Panc1 (cell line): ENCODE measurements around the gene CDH13. TPM values are rescaled to one million over a fixed set of nuclear protein-coding genes. Genes with fewer than 3 reads are reported as not detected.

ENCODE experiments used
- ATAC-seq: fragments of 200-7000 bp; cut with Tn5 transposase; 2 replicates; pipeline ENCODE4 v1.9.1; 2020; ENCODE audit warnings: mild to moderate bottlenecking, moderate library complexity
- BruUV-seq: library from RNA; stranded (reverse); fragments of 400-500 nt; replicated peaks from 2 replicates; lab custom pipeline; 2021; lab: Mats Ljungman, UMichigan
- CTCF ChIA-PET: fragments of 300-600 bp; sonication (Branson Sonifier 250); formaldehyde crosslinking; loops from one replicate; lab custom pipeline; 2022; ENCODE audit warnings: antibody characterized with exemption; lab: Charles Lee
- POLR2A ChIA-PET: fragments of 300-600 bp; sonication (Branson Sonifier 250); formaldehyde crosslinking; loops from one replicate; lab custom pipeline; 2022; ENCODE audit warnings: antibody characterized with exemption; lab: Charles Lee
- DNase-seq: peaks from one replicate; pipeline ENCODE4 v3.0.0-alpha.2; 2010; ENCODE audit warnings: low read depth, low spot score
- H3K27ac ChIP-seq: 2 replicates; pipeline ENCODE4 v1.5.1; 2011; ENCODE audit warnings: mild to moderate bottlenecking, low read length, inconsistent platforms
- H3K27me3 ChIP-seq: fragments of 200-500 bp; sonication (Bioruptor generic); 2 replicates; pipeline ENCODE4 v1.6.0; 2014; ENCODE audit warnings: low read length, inconsistent platforms; ENCODE audit not compliant: control insufficient read depth, insufficient read depth
- H3K36me3 ChIP-seq: fragments of 200-500 bp; sonication (Bioruptor generic); 2 replicates; pipeline ENCODE4 v1.5.1; 2014; ENCODE audit warnings: inconsistent platforms, mild to moderate bottlenecking, low read length, moderate library complexity; ENCODE audit not compliant: control insufficient read depth, insufficient read depth
- H3K4me1 ChIP-seq: 2 replicates; pipeline ENCODE4 v1.5.1; 2011; ENCODE audit warnings: inconsistent platforms, mild to moderate bottlenecking, low read length, moderate library complexity; ENCODE audit not compliant: control insufficient read depth, insufficient read depth
- H3K4me3 ChIP-seq, 2 experiments: 2 replicates each; pipeline ENCODE4 v1.5.1; 2011 to 2012; ENCODE audit warnings: low read depth in 2 of 2, low read length in 2 of 2, mild to moderate bottlenecking in 2 of 2, inconsistent platforms in 1 of 2, moderate library complexity in 1 of 2
- H3K9me3 ChIP-seq: fragments of 200-500 bp; sonication (Bioruptor generic); 2 replicates; pipeline ENCODE4 v1.5.1; 2014; ENCODE audit warnings: low read depth, mild to moderate bottlenecking, inconsistent platforms, low read length, moderate library complexity; ENCODE audit not compliant: control insufficient read depth, insufficient read depth
- CTCF ChIP-seq: fragments of 450-650 bp; IDR thresholded peaks from 2 replicates; pipeline ENCODE4 v1.5.1; 2017; ENCODE audit warnings: mild to moderate bottlenecking
- POLR2AphosphoS5 ChIP-seq: IDR thresholded peaks from 2 replicates; pipeline ENCODE4 v1.6.1; 2012; ENCODE audit warnings: mild to moderate bottlenecking, low read depth, low read length, moderate library complexity
- REST ChIP-seq, 2 experiments: IDR thresholded peaks; 2 replicates each; pipeline ENCODE4 v1.6.1; 2011 to 2012; ENCODE audit warnings: low read depth in 2 of 2, control low read depth in 1 of 2, low read length in 1 of 2, mild to moderate bottlenecking in 1 of 2, moderate library complexity in 1 of 2; ENCODE audit not compliant: insufficient read depth in 1 of 2
- SIN3A ChIP-seq: IDR thresholded peaks from 2 replicates; pipeline ENCODE4 v1.6.1; 2012; ENCODE audit warnings: low read depth, mild to moderate bottlenecking, low read length, moderate library complexity, borderline replicate concordance; ENCODE audit not compliant: insufficient read depth
- TCF7L2 ChIP-seq: IDR thresholded peaks from 2 replicates; pipeline ENCODE4 v1.6.1; 2011; ENCODE audit warnings: mild to moderate bottlenecking, low read depth, low read length, inconsistent platforms
- in situ Hi-C: cut with HindIII; loops from 2 replicates; pipeline ENCODE4 v1.10.0; 2016; ENCODE audit warnings: low sequenced_read_pairs, low pct_unique_long_range_greater_than_20kb
- intact Hi-C: fragments of 100-400 bp; cut with micrococcal nuclease; formaldehyde crosslinking; loops from one replicate; pipeline ENCODE4 v1.10.0; 2022; ENCODE audit not compliant: unreplicated experiment
- total RNA-seq: library from RNA; stranded (reverse); gene quantifications from one replicate; pipeline ENCODE4 v1.2.1, GENCODE V29; 2021; ENCODE audit not compliant: unreplicated experiment

The CDH13 gene
- total RNA-seq, 1 experiment from 2014 or later: not detected

GRCh38 chr16:82695806-82696205 lies 69.0 kb downstream of the CDH13 start:
- H3K9me3 ChIP-seq: no peaks in the 10 kb centered on the region
- H3K4me3 ChIP-seq: no peak overlapping the region
- no peak overlapping the region for H3K27ac ChIP-seq
- DNase-seq (no peak), ATAC-seq (no peak)
- no peaks in the 10 kb centered on the region for H3K36me3 ChIP-seq
- no TSS peak for BruUV-seq
- no peak for TF ChIP-seq POLR2AphosphoS5
- TF ChIP-seq CTCF: no peak
- TF ChIP-seq SIN3A: no peak
- TF ChIP-seq REST (IDR thresholded peaks at IDR 0.05; ENCODE audit: insufficient read depth in 1 of 2, low read depth in 2 of 2, low read length in 1 of 2): no peak
- TF ChIP-seq TCF7L2: no peak
- in situ Hi-C loops: no loop called here
- CTCF ChIA-PET: no interaction called here
- POLR2A ChIA-PET: no interaction called here
- intact Hi-C loops: no loop called here
- H3K4me1 ChIP-seq: no peaks in the 10 kb centered on the region
- H3K27me3 ChIP-seq: no peaks in the 10 kb centered on the region

GRCh38 chr16:82699260-82699659 lies 72.5 kb downstream of the CDH13 start:
- no peak overlapping the region for H3K27ac ChIP-seq
- ChIA-PET CTCF (no interaction called here), POLR2A (no interaction called here)
- TF ChIP-seq POLR2AphosphoS5 (no peak), REST (IDR thresholded peaks at IDR 0.05; ENCODE audit: insufficient read depth in 1 of 2, low read depth in 2 of 2, low read length in 1 of 2) (no peak), TCF7L2 (no peak), CTCF (no peak), SIN3A (no peak)
- H3K9me3 ChIP-seq: no peaks in the 10 kb centered on the region
- no TSS peak for BruUV-seq
- intact Hi-C loops (no loop called here), in situ Hi-C loops (no loop called here)
- no peaks in the 10 kb centered on the region for H3K36me3 ChIP-seq
- ATAC-seq: no peak
- no peaks in the 10 kb centered on the region for H3K27me3 ChIP-seq
- H3K4me3 ChIP-seq: no peak overlapping the region
- no peak for DNase-seq
- H3K4me1 ChIP-seq: no peaks in the 10 kb centered on the region
